Sigmoid colon (tissue), 7 donors: Measurements from ENCODE around the gene TPP2. TPM values are rescaled to one million over a fixed set of nuclear protein-coding genes. Genes with fewer than 3 reads are reported as not detected.

ENCODE experiments used
- DNase-seq: peaks from one replicate; pipeline ENCODE4 v3.0.0-alpha.2; 2019
- H3K27ac ChIP-seq, 4 donors: fragments of 200-600 bp; sonication (generic); one replicate each; pipeline ENCODE4 v1.5.1; 2016 to 2019; ENCODE audit warnings: mild to moderate bottlenecking in 1 of 4
- H3K27me3 ChIP-seq, 3 donors: fragments of 200-600 bp; sonication (generic); one replicate each; pipeline ENCODE4 v1.5.1; 2019; ENCODE audit warnings: mild to moderate bottlenecking in 1 of 3
- H3K36me3 ChIP-seq, 4 donors: fragments of 200-600 bp; sonication (generic); one replicate each; pipeline ENCODE4 v1.5.1; 2016 to 2019
- H3K4me1 ChIP-seq, 4 donors: fragments of 200-600 bp; sonication (generic); one replicate each; pipeline ENCODE4 v1.5.1; 2017 to 2019
- H3K4me3 ChIP-seq, 4 donors: fragments of 200-600 bp; sonication (generic); one replicate each; pipeline ENCODE4 v1.5.1; 2017 to 2019; ENCODE audit warnings: mild to moderate bottlenecking in 2 of 4, moderate library complexity in 1 of 4
- H3K9me3 ChIP-seq, 4 donors: fragments of 200-600 bp in 3 of 4; sonication (generic) in 3 of 4; one replicate each; pipeline versions ENCODE4 v1.5.1 to v1.6.1; 2013 to 2019
- CTCF ChIP-seq, 4 experiments: fragments of 450-650 bp in 3 of 4; fragments of 200-600 bp in 1 of 4; IDR thresholded peaks; one replicate each; pipeline ENCODE4 v1.5.1; 2016 to 2019; ENCODE audit warnings: antibody characterized with exemption in 4 of 4, mild to moderate bottlenecking in 3 of 4, moderate library complexity in 2 of 4
- EP300 ChIP-seq, 4 donors: sonication (generic); formaldehyde crosslinking; IDR thresholded peaks; one replicate each; pipeline ENCODE4 v1.6.1; 2017; ENCODE audit warnings: antibody characterized with exemption in 4 of 4
- POLR2A ChIP-seq, 2 donors: fragments of 450-650 bp; IDR thresholded peaks; one replicate each; pipeline ENCODE4 v1.6.1; 2016; ENCODE audit warnings: antibody characterized with exemption in 2 of 2, mild to moderate bottlenecking in 2 of 2, moderate library complexity in 2 of 2
- POLR2AphosphoS5 ChIP-seq, 4 donors: sonication (generic); formaldehyde crosslinking; IDR thresholded peaks; one replicate each; pipeline ENCODE4 v1.6.1; 2017; ENCODE audit warnings: antibody characterized with exemption in 4 of 4
- WGBS, 2 donors: extraction: QIAGEN DNeasy Blood & Tissue Kit; methylation state at CpG; one replicate each; pipeline ENCODE4 v1.1.7; 2013; 5-methylcytosine and 5-hydroxymethylcytosine counted together
- intact Hi-C: fragments of 100-400 bp; cut with DNase I; formaldehyde crosslinking; loops from one replicate; pipeline ENCODE4 v1.15.1; 2023
- polyA plus RNA-seq, 3 donors: library from polyadenylated mRNA; stranded (reverse); fragments of 200-250 nt; gene quantifications; one replicate each; pipeline ENCODE4 v1.2.3, GENCODE V29; 2013
- total RNA-seq, 4 donors: library from RNA; depleted of rRNA; stranded (reverse); fragments of >200 nt; gene quantifications; one replicate each; pipeline ENCODE4 v1.1.0, GENCODE V29; 2016
- donor health status: healthy with polysubstance abuse.
- donor health status: Bipolar disorder and iron deficiency.
- donor health status: healthy.

The TPP2 gene
- total and polyA plus RNA-seq, 7 donors, result 11.4 to 54.2 (median 33.0) TPM

GRCh38 chr13:102680842-102681740 lies 84.3 kb downstream of the TPP2 start:
- intact Hi-C loops, result no loop called here
- Histone ChIP-seq H3K27ac (no peak overlapping the region), H3K4me3 (no peak overlapping the region), H3K4me1 (no peaks in the 10 kb centered on the region), H3K9me3 (no peaks in the 10 kb centered on the region), H3K27me3 (no peaks in the 10 kb centered on the region), H3K36me3 (peaks cover 0 to 41% (median 4%) of the 10 kb centered on the region in 4 donors)
- 63 to 77% methylated on average over 5 of the region's 5 CpGs for WGBS, 2 donors
- no peak for DNase-seq
- TF ChIP-seq POLR2A (IDR thresholded peaks at IDR 0.05), result no peak
- no peak for TF ChIP-seq EP300 (IDR thresholded peaks at IDR 0.05)
- no peak for TF ChIP-seq POLR2AphosphoS5 (IDR thresholded peaks at IDR 0.05)
- no peak for TF ChIP-seq CTCF (IDR thresholded peaks at IDR 0.05)

- DNase-seq, result no peak
- no peaks in the 10 kb centered on the region for H3K4me1 ChIP-seq
- intact Hi-C loops, result no loop called here
- WGBS, 2 donors, result 68 to 75% methylated on average over 4 of the region's 4 CpGs
- TF ChIP-seq POLR2AphosphoS5 (IDR thresholded peaks at IDR 0.05) (no peak), POLR2A (IDR thresholded peaks at IDR 0.05) (no peak), CTCF (IDR thresholded peaks at IDR 0.05) (no peak), EP300 (IDR thresholded peaks at IDR 0.05) (no peak)
- H3K27ac ChIP-seq, result no peak overlapping the region
- H3K27me3 ChIP-seq, result no peaks in the 10 kb centered on the region
- no peak overlapping the region for H3K4me3 ChIP-seq
- peaks cover 0 to 30% (median 4%) of the 10 kb centered on the region in 4 donors for H3K36me3 ChIP-seq
- H3K9me3 ChIP-seq, result no peaks in the 10 kb centered on the region
Measured at GRCh38 chr13:102682211-102682610, 85.4 kb downstream of the TPP2 start.

GRCh38 chr13:102682727-102683126 lies 85.9 kb downstream of the TPP2 start:
- H3K27me3 ChIP-seq, result no peaks in the 10 kb centered on the region
- WGBS, 2 donors, result 61 to 70% methylated on average over 3 of the region's 3 CpGs
- no peak overlapping the region for H3K27ac ChIP-seq
- TF ChIP-seq EP300 (IDR thresholded peaks at IDR 0.05) (no peak), POLR2A (IDR thresholded peaks at IDR 0.05) (no peak), CTCF (IDR thresholded peaks at IDR 0.05) (no peak), POLR2AphosphoS5 (IDR thresholded peaks at IDR 0.05) (no peak)
- no peaks in the 10 kb centered on the region for H3K9me3 ChIP-seq
- no peak for DNase-seq
- no peak overlapping the region for H3K4me3 ChIP-seq
- peaks cover 0 to 25% (median 4%) of the 10 kb centered on the region in 4 donors for H3K36me3 ChIP-seq
- intact Hi-C loops, result no loop called here
- H3K4me1 ChIP-seq, result no peaks in the 10 kb centered on the region

GRCh38 chr13:102683637-102684036 lies 86.9 kb downstream of the TPP2 start:
- Histone ChIP-seq H3K27me3 (no peaks in the 10 kb centered on the region), H3K36me3 (peaks cover 0 to 16% (median 2%) of the 10 kb centered on the region in 4 donors), H3K9me3 (no peaks in the 10 kb centered on the region), H3K4me3 (no peak overlapping the region), H3K27ac (no peak overlapping the region), H3K4me1 (no peaks in the 10 kb centered on the region)
- WGBS, 2 donors, result 69 to 80% methylated on average over 2 of the region's 2 CpGs
- TF ChIP-seq POLR2AphosphoS5 (IDR thresholded peaks at IDR 0.05), result no peak
- no peak for TF ChIP-seq EP300 (IDR thresholded peaks at IDR 0.05)
- TF ChIP-seq CTCF (IDR thresholded peaks at IDR 0.05), result no peak
- no peak for TF ChIP-seq POLR2A (IDR thresholded peaks at IDR 0.05)
- no peak for DNase-seq
- intact Hi-C loops, result no loop called here
